ENCODE results near the gene AQP6. TPM values are rescaled to one million over a fixed set of nuclear protein-coding genes. Genes with fewer than 3 reads are reported as not detected.

AQP6 gene
- total RNA-seq, 4 donors from 2014 or later = 0.56 TPM; not detected in 3

- TF ChIP-seq CTCF (IDR thresholded peaks at IDR 0.05) = no peak
Measured at GRCh38 chr12:49929581-49929980, 43.2 kb upstream of the AQP6 start.

GRCh38 chr12:49930515-49931288 is 42.0 kb upstream of the AQP6 start:
- DNase-seq (ENCODE audit: low spot score) = no peak
- peak; percentile 71 for ATAC-seq (ENCODE audit: low FRiP score)
- no peak for TF ChIP-seq CTCF (IDR thresholded peaks at IDR 0.05)

More at GRCh38 chr12:49929581-49929980, 43.2 kb upstream of the AQP6 start:
- DNase-seq (ENCODE audit: low spot score) (no peak), ATAC-seq (ENCODE audit: low FRiP score) (no peak)

DNA sequence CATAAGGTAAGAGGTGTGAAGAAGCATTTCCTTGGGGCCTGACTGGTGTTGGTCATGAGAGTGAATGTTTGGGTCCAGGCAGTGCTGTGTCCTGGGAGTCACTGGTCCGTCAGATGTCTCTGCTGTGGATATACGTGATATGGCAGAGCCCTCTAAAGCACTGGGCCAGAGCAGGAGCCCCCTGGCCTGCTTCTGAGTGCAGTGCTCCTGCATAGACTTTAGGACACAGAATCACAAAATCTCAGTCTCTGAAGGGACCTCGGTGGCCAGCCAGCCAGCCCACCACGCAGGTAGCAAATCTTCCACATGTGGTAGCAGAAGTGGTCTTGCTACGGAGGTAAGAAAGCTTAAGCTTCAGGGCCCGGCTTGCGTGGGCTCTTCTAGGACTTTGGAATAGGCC is 40.7 kb upstream of the AQP6 start:
- no peak for DNase-seq (ENCODE audit: low spot score)
- TF ChIP-seq CTCF (IDR thresholded peaks at IDR 0.05) = no peak
- no peak for ATAC-seq (ENCODE audit: low FRiP score)

GRCh38 chr12:49932533-49933130 is 40.1 kb upstream of the AQP6 start:
- DNase-seq (ENCODE audit: low spot score) (no peak), ATAC-seq (ENCODE audit: low FRiP score) (no peak)
- TF ChIP-seq CTCF (IDR thresholded peaks at IDR 0.05) = no peak

DNA sequence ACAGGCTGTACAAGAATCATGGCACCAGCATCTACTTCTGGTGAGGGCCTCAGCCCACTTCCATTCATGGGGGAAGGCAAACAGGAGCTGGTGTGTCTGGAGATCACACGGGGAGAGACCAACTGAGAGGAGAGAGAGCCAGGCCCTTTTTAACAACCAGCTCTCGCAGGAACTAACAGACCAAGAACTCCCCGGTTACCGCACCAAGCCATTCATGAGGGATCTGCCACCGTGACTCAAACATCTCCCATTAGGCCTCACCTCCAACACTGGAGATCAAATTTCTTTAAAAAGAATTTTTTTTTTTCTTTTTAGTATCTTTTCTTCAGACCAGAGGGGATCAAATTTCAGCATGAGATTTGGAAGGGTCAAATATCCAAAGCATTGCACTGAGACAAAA is 39.0 kb upstream of the AQP6 start:
- ATAC-seq (ENCODE audit: low FRiP score) (no peak), DNase-seq (ENCODE audit: low spot score) (no peak)
- TF ChIP-seq CTCF (IDR thresholded peaks at IDR 0.05) = no peak

- ATAC-seq (ENCODE audit: low FRiP score) (no peak), DNase-seq (ENCODE audit: low spot score) (no peak)
- TF ChIP-seq CTCF (IDR thresholded peaks at IDR 0.05) = no peak
Measured at GRCh38 chr12:49934505-49934904, 38.2 kb upstream of the AQP6 start.

DNA sequence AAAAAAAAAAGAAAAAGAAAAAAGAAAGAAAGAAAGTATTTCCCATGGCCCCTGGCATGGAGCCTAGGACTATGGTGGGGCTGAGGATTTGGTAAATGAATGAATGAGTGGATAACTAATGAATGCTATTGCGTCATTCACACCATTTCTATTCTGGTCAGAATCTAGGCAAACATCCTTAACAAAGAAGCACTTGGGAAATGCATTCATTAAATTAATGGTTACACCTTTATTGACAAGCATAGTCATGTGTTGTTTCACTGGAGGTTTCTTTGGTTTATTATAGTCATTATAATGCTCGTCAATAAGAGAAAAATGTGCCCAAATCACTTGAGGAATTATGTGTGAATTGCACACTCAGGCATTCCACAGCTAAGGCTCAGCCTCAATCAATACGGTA is 35.8 kb upstream of the AQP6 start:
- TF ChIP-seq CTCF (IDR thresholded peaks at IDR 0.05) = no peak
- ATAC-seq (ENCODE audit: low FRiP score) (no peak), DNase-seq (ENCODE audit: low spot score) (no peak)
